Endodermal cell (in vitro differentiated cells): ENCODE results near the gene SLC6A5. TPM values are rescaled to one million over a fixed set of nuclear protein-coding genes. Genes with fewer than 3 reads are reported as not detected.

Experiments used
- DNase-seq: peaks from one replicate; pipeline ENCODE4 v3.0.0-alpha.2; 2017
- H3K27ac ChIP-seq: 2 replicates; pipeline ENCODE4 v1.5.1; 2013; ENCODE audit warnings: mild to moderate bottlenecking, low read depth, low read length, moderate library complexity
- H3K27me3 ChIP-seq: 2 replicates; pipeline ENCODE4 v1.6.1; 2013; ENCODE audit warnings: mild to moderate bottlenecking, low read length, moderate library complexity; ENCODE audit not compliant: insufficient read depth, control insufficient read depth, poor library complexity, severe bottlenecking
- H3K36me3 ChIP-seq: 2 replicates; pipeline ENCODE4 v1.7.0; 2013; ENCODE audit warnings: mild to moderate bottlenecking, low read length, moderate library complexity; ENCODE audit not compliant: control insufficient read depth, insufficient read depth
- H3K4me1 ChIP-seq: one replicate; pipeline ENCODE4 v1.7.0; 2013; ENCODE audit warnings: low read length; ENCODE audit not compliant: control insufficient read depth, insufficient read depth
- H3K4me3 ChIP-seq: 2 replicates; pipeline ENCODE4 v1.5.1; 2013; ENCODE audit warnings: mild to moderate bottlenecking, low read length, moderate library complexity
- H3K9ac ChIP-seq: 2 replicates; pipeline ENCODE4 v1.6.1; 2013; ENCODE audit warnings: mild to moderate bottlenecking, low read length, moderate library complexity; ENCODE audit not compliant: poor library complexity, severe bottlenecking; ENCODE audit errors: extremely low read depth
- H3K9me3 ChIP-seq: 2 replicates; pipeline ENCODE4 v1.6.1; 2013; ENCODE audit warnings: mild to moderate bottlenecking, low read length, moderate library complexity; ENCODE audit not compliant: control insufficient read depth
- H3K27ac Mint-ChIP-seq: 2 replicates; pipeline ENCODE4 v1.8.0; 2020; ENCODE audit warnings: mixed read lengths
- H3K27me3 Mint-ChIP-seq: 2 replicates; pipeline ENCODE4 v1.8.0; 2021; ENCODE audit warnings: mild to moderate bottlenecking, mixed read lengths; ENCODE audit not compliant: insufficient read depth
- H3K36me3 Mint-ChIP-seq: 2 replicates; pipeline ENCODE4 v1.8.0; 2020; ENCODE audit warnings: low read depth, mixed read lengths
- H3K4me1 Mint-ChIP-seq: 2 replicates; pipeline ENCODE4 v1.8.0; 2020; ENCODE audit warnings: mixed read lengths
- H3K4me3 Mint-ChIP-seq: 2 replicates; pipeline ENCODE4 v1.8.0; 2020; ENCODE audit warnings: mild to moderate bottlenecking, moderate library complexity, mixed read lengths
- H3K9me3 Mint-ChIP-seq: 2 replicates; pipeline ENCODE4 v1.8.0; 2020; ENCODE audit warnings: mild to moderate bottlenecking, mixed read lengths
- CTCF ChIP-seq: fragments of 200-600 bp; sonication (generic); conservative IDR thresholded peaks from 2 replicates; pipeline ENCODE4 v1.5.0; 2021; ENCODE audit warnings: antibody characterized with exemption, mild to moderate bottlenecking
- WGBS, 2 experiments: methylation state at CpG; one replicate each; pipeline versions ENCODE4 v1.1.5 to v1.1.7; 2013; ENCODE audit warnings: missing lambda C conversion rate in 2 of 2, mixed read lengths in 1 of 2; ENCODE audit not compliant: insufficient coverage in 1 of 2, insufficient read length in 1 of 2; 5-methylcytosine and 5-hydroxymethylcytosine counted together
- total RNA-seq, 2 donors: library from RNA; stranded (reverse); fragmentation: NEBNext Ultra II Directional in 1 of 2; extraction: Animal tissue kit (Norgen Biotek cat#: 25700) in 1 of 2; gene quantifications; 2 replicates in 1 of 2; 3 replicates in 1 of 2; pipeline ENCODE4 v1.2.1, GENCODE V29; 2021

Gene SLC6A5
- total RNA-seq, 2 donors from 2014 or later = not detected

DNA sequence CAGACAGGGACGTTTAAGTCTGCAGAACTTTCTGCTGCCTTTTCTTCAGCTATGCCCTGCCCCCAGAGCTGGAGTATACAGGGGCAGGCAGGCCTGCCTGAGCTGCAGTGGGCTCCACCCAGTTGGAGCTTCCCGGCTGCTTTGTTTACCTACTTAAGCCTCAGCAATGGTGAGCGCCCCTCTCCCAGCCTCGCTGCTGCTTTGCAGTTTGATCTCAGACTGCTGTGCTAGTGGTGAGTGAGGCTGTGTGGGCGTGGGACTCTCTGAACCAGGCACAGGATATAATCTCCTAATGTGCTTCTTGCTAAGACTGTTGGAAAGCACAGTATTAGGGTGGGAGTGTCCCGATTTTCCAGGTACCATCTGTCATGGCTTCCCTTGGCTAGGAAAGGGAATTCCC is 108.5 kb downstream of the SLC6A5 start:
- Histone ChIP-seq H3K9me3 (peaks cover 9% of the 10 kb centered on the region), H3K4me1 (no peaks in the 10 kb centered on the region), H3K27ac (no peak overlapping the region), H3K4me3 (no peak overlapping the region), H3K27me3 (no peaks in the 10 kb centered on the region), H3K9ac (no peak overlapping the region), H3K36me3 (no peaks in the 10 kb centered on the region)
- Mint-ChIP-seq H3K9me3 (peaks cover 36% of the 10 kb centered on the region), H3K4me1 (no peaks in the 10 kb centered on the region), H3K27ac (no peak overlapping the region), H3K4me3 (no peak overlapping the region), H3K27me3 (peaks cover 7% of the 10 kb centered on the region), H3K36me3 (no peaks in the 10 kb centered on the region)
- 72 to 80% methylated on average over 1 to 6 of the region's 6 CpGs for WGBS, 2 experiments
- DNase-seq = peak; percentile 60
- TF ChIP-seq CTCF = no peak

Other genes starting within 250 kb of the SLC6A5 start
- gene HTATIP2, start 235.9 kb upstream of the SLC6A5 start, total RNA-seq = 10 to 100 TPM; 52.5 to 66.6 TPM
- gene PRMT3, start 211.9 kb upstream of the SLC6A5 start, total RNA-seq = 10 to 100 TPM; 26.2 to 27.1 TPM
- under 1 TPM; 0.09 to 0.11 TPM for gene NELL1, start 70.0 kb downstream of the SLC6A5 start, total RNA-seq